K562 (cell line): Measurements from ENCODE around the gene FOXD3. TPM values are rescaled to one million over a fixed set of nuclear protein-coding genes. Genes with fewer than 3 reads are reported as not detected.

Experiments used
- BRD4 ChIP-seq: fragments of 200-600 bp; sonication (generic); IDR thresholded peaks from 2 replicates; pipeline ENCODE4 v1.6.1; 2017; ENCODE audit warnings: inconsistent platforms
- CBFB ChIP-seq: sonication (generic); formaldehyde crosslinking; IDR thresholded peaks from 2 replicates; pipeline ENCODE4 v1.4.0; 2020; ENCODE audit warnings: mild to moderate bottlenecking, missing genetic modification reagents
- CEBPG ChIP-seq, 3 experiments: fragments of 200-800 bp in 1 of 3; sonication (Bioruptor generic) in 1 of 3; sonication (generic) in 1 of 3; formaldehyde crosslinking in 1 of 3; IDR thresholded peaks in 2 of 3; conservative IDR thresholded peaks in 1 of 3; 2 replicates each; pipeline versions ENCODE4 v1.6.1 to v1.8.0; 2016 to 2022; ENCODE audit warnings: missing compliant biosample characterization in 2 of 3, missing genetic modification characterization in 2 of 3, mild to moderate bottlenecking in 1 of 3, missing genetic modification reagents in 1 of 3
- CHD1 ChIP-seq: fragments of 200-600 bp; sonication (generic); IDR thresholded peaks from one replicate; pipeline ENCODE4 v1.6.1; 2012; ENCODE audit warnings: mild to moderate bottlenecking, moderate library complexity, low read length, inconsistent platforms
- CREM ChIP-seq: IDR thresholded peaks from 2 replicates; pipeline ENCODE4 v1.6.1; 2014; ENCODE audit warnings: antibody characterized with exemption, low read depth
- CXXC5 ChIP-seq: fragments of 250-450 bp; sonication (Bioruptor Pico); IDR thresholded peaks from 2 replicates; pipeline ENCODE4 v1.8.0; 2022; ENCODE audit warnings: inconsistent platforms, mild to moderate bottlenecking, moderate library complexity
- EZH2 ChIP-seq: IDR thresholded peaks from 2 replicates; pipeline ENCODE4 v1.6.1; 2012; ENCODE audit warnings: low read depth, mild to moderate bottlenecking, inconsistent platforms, low read length, borderline replicate concordance
- HMG20B ChIP-seq: fragments of 250-450 bp; sonication (Bioruptor Pico); IDR thresholded peaks from 2 replicates; pipeline ENCODE4 v1.5.0; 2021; ENCODE audit warnings: mild to moderate bottlenecking
- HNRNPL ChIP-seq: fragments of 200-400 bp; formaldehyde crosslinking; IDR thresholded peaks from 2 replicates; pipeline ENCODE4 v1.6.1; 2017; ENCODE audit warnings: low read depth, mild to moderate bottlenecking, low read length
- MYNN ChIP-seq, 2 experiments: sonication (generic); formaldehyde crosslinking in 1 of 2; IDR thresholded peaks; 2 replicates each; pipeline versions ENCODE4 v1.5.0 to v1.6.1; 2016 to 2020; ENCODE audit warnings: antibody characterized with exemption in 1 of 2, missing genetic modification reagents in 1 of 2
- NR4A1 ChIP-seq, 2 experiments: fragments of 250-450 bp in 1 of 2; fragments of 450-650 bp in 1 of 2; sonication (Bioruptor Pico) in 1 of 2; IDR thresholded peaks; 2 replicates each; pipeline versions ENCODE4 v1.4.0 to v1.6.1; 2016 to 2020; ENCODE audit warnings: mild to moderate bottlenecking in 2 of 2, missing compliant biosample characterization in 1 of 2, missing genetic modification characterization in 1 of 2, moderate library complexity in 1 of 2
- RCOR1 ChIP-seq, 2 experiments: IDR thresholded peaks; 2 replicates each; pipeline ENCODE4 v1.6.1; 2012; ENCODE audit warnings: low read depth in 2 of 2, low read length in 2 of 2, borderline replicate concordance in 1 of 2, improper control_type of control experiment in 1 of 2
- REST ChIP-seq, 2 experiments: fragments of 450-650 bp; formaldehyde crosslinking in 1 of 2; IDR thresholded peaks; 2 replicates each; pipeline versions ENCODE4 v1.4.0 to v1.6.1; 2014 to 2020; ENCODE audit warnings: mild to moderate bottlenecking in 2 of 2, borderline replicate concordance in 1 of 2, low read depth in 1 of 2
- TFAM ChIP-seq: fragments of 250-450 bp; sonication (Bioruptor Pico); conservative IDR thresholded peaks from 2 replicates; pipeline ENCODE4 v1.5.0; 2021; ENCODE audit warnings: mild to moderate bottlenecking, moderate library complexity
- ZNF133 ChIP-seq: fragments of 250-450 bp; sonication (Bioruptor Pico); IDR thresholded peaks from 2 replicates; pipeline ENCODE4 v1.4.0; 2020; ENCODE audit warnings: mild to moderate bottlenecking
- ZNF316 ChIP-seq: fragments of 450-650 bp; IDR thresholded peaks from 2 replicates; pipeline ENCODE4 v1.6.1; 2016
- polyA plus RNA-seq, 8 experiments: library from polyadenylated mRNA; depleted of rRNA in 4 of 8; stranded (reverse) in 5 of 8; unstranded in 3 of 8; fragments of >200 nt; fragmentation: Nextera tagmentation in 2 of 8; fragmentation: Illumina TruSeq in 1 of 8; extraction: Ambion mirVana in 2 of 8; extraction: Trizol in 1 of 8; gene quantifications; 2 replicates each; pipeline versions ENCODE4 v1.2.1 to v1.2.3, GENCODE V29; 2011 to 2014; ENCODE audit warnings: inconsistent platforms in 1 of 8, missing spikeins in 1 of 8
- total RNA-seq, 7 experiments: library from RNA; depleted of rRNA in 6 of 7; stranded (reverse); fragments of >200 nt in 6 of 7; fragmentation: Illumina TruSeq in 2 of 7; extraction: Trizol in 2 of 7; gene quantifications; 2 replicates each; pipeline versions ENCODE4 v1.2.1 to v1.2.3, GENCODE V29; 2011 to 2021; ENCODE audit warnings: low replicate concordance in 1 of 7
- TF ChIP-seq, protein P1 (sequence below): conservative IDR thresholded peaks from 2 replicates; pipeline ENCODE4 v1.6.1; 2011; ENCODE audit warnings: low read depth, mild to moderate bottlenecking, low read length; ENCODE audit not compliant: control insufficient read depth

FOXD3 gene
- total and polyA plus RNA-seq, 9 of the 15 experiments (the other 6 are each of a cell fraction or from before 2014, with no cell fraction given), result 0.06 to 0.45 (median 0.10) TPM; not detected in 2

DNA sequence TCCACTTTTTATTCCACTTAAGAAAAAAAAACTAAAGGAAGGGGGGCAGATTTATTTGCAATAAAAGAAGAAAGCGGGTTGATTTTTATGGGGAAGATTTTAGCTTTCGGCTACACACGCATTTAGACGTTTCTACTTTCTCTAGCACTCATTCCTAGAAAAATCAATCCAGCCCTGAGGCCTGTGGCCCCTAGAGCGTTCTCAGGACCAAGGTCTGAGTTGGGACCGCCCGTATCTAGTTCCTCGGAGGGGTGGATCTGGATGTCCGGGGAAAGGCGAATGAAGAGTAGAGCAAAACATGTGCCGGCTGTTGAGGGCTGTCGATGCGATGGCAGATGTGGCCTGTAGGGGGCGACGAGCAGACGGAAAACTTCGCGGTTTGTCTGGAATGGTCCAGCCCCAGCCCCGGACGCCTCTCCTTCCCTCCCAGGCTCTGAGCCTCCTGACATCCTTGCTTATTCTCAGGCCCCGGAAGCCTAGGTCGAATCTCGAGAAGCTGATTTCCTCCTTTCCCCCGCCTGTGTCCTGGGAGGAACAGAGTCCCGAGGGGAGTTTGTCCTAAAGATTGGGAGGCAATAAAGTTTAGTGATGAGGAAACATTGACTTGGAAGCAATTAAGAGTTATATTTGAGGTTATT lies 5.2 kb downstream of the FOXD3 start (continued):
- TF ChIP-seq, protein P1, sequence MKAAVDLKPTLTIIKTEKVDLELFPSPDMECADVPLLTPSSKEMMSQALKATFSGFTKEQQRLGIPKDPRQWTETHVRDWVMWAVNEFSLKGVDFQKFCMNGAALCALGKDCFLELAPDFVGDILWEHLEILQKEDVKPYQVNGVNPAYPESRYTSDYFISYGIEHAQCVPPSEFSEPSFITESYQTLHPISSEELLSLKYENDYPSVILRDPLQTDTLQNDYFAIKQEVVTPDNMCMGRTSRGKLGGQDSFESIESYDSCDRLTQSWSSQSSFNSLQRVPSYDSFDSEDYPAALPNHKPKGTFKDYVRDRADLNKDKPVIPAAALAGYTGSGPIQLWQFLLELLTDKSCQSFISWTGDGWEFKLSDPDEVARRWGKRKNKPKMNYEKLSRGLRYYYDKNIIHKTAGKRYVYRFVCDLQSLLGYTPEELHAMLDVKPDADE, result no peak
- TF ChIP-seq ZNF316 (no peak), REST (IDR thresholded peaks at IDR 0.05; ENCODE audit: borderline replicate concordance) (peak; percentile 51; the same call in 1 of the 2 replicates), REST (CRISPR knock-in tag; IDR thresholded peaks at IDR 0.05; ENCODE audit: low read depth) (no peak), RCOR1 (IDR thresholded peaks at IDR 0.05; ENCODE audit: borderline replicate concordance in 1 of 2, low read depth in 2 of 2, low read length in 2 of 2) (peak in 1 of 2 experiments; percentile 36; a peak in 1 of 4 replicates), BRD4 (no peak), CXXC5 (CRISPR knock-in tag) (0 out of 2 replicates have a peak, but pooled peaks have one; percentile 11), HNRNPL (no peak), TFAM (CRISPR knock-in tag) (no peak), CHD1 (no peak), MYNN (IDR thresholded peaks at IDR 0.05) (no peak), MYNN (CRISPR knock-in tag; IDR thresholded peaks at IDR 0.05) (no peak), ZNF133 (CRISPR knock-in tag) (no peak), CREM (peak; percentile 75), NR4A1 (CRISPR knock-in tag; IDR thresholded peaks at IDR 0.05) (no peak), NR4A1 (tag; IDR thresholded peaks at IDR 0.05) (no peak), CBFB (CRISPR knock-in tag) (no peak), EZH2 (peak; percentile 82; the same call in 1 of the 2 replicates), CEBPG (CRISPR knock-in tag; IDR thresholded peaks at IDR 0.05) (no peak), CEBPG (tag; conservative IDR thresholded peaks at IDR 0.05 in 1 of 2, IDR thresholded peaks at IDR 0.05 in 1 of 2) (no peak), HMG20B (CRISPR knock-in tag) (no peak)
